Endodermal cell (in vitro differentiated cells): ENCODE measurements around the gene TEX48. TPM values are rescaled to one million over a fixed set of nuclear protein-coding genes. Genes with fewer than 3 reads are reported as not detected.

Source experiments
- DNase-seq: peaks from one replicate; pipeline ENCODE4 v3.0.0-alpha.2; 2017
- H3K27ac ChIP-seq: 2 replicates; pipeline ENCODE4 v1.5.1; 2013; ENCODE audit warnings: mild to moderate bottlenecking, low read depth, low read length, moderate library complexity
- H3K27me3 ChIP-seq: 2 replicates; pipeline ENCODE4 v1.6.1; 2013; ENCODE audit warnings: mild to moderate bottlenecking, low read length, moderate library complexity; ENCODE audit not compliant: insufficient read depth, control insufficient read depth, poor library complexity, severe bottlenecking
- H3K36me3 ChIP-seq: 2 replicates; pipeline ENCODE4 v1.7.0; 2013; ENCODE audit warnings: mild to moderate bottlenecking, low read length, moderate library complexity; ENCODE audit not compliant: control insufficient read depth, insufficient read depth
- H3K4me1 ChIP-seq: one replicate; pipeline ENCODE4 v1.7.0; 2013; ENCODE audit warnings: low read length; ENCODE audit not compliant: control insufficient read depth, insufficient read depth
- H3K4me3 ChIP-seq: 2 replicates; pipeline ENCODE4 v1.5.1; 2013; ENCODE audit warnings: mild to moderate bottlenecking, low read length, moderate library complexity
- H3K9ac ChIP-seq: 2 replicates; pipeline ENCODE4 v1.6.1; 2013; ENCODE audit warnings: mild to moderate bottlenecking, low read length, moderate library complexity; ENCODE audit not compliant: poor library complexity, severe bottlenecking; ENCODE audit errors: extremely low read depth
- H3K9me3 ChIP-seq: 2 replicates; pipeline ENCODE4 v1.6.1; 2013; ENCODE audit warnings: mild to moderate bottlenecking, low read length, moderate library complexity; ENCODE audit not compliant: control insufficient read depth
- H3K27ac Mint-ChIP-seq: 2 replicates; pipeline ENCODE4 v1.8.0; 2020; ENCODE audit warnings: mixed read lengths
- H3K27me3 Mint-ChIP-seq: 2 replicates; pipeline ENCODE4 v1.8.0; 2021; ENCODE audit warnings: mild to moderate bottlenecking, mixed read lengths; ENCODE audit not compliant: insufficient read depth
- H3K36me3 Mint-ChIP-seq: 2 replicates; pipeline ENCODE4 v1.8.0; 2020; ENCODE audit warnings: low read depth, mixed read lengths
- H3K4me1 Mint-ChIP-seq: 2 replicates; pipeline ENCODE4 v1.8.0; 2020; ENCODE audit warnings: mixed read lengths
- H3K4me3 Mint-ChIP-seq: 2 replicates; pipeline ENCODE4 v1.8.0; 2020; ENCODE audit warnings: mild to moderate bottlenecking, moderate library complexity, mixed read lengths
- H3K9me3 Mint-ChIP-seq: 2 replicates; pipeline ENCODE4 v1.8.0; 2020; ENCODE audit warnings: mild to moderate bottlenecking, mixed read lengths
- CTCF ChIP-seq: fragments of 200-600 bp; sonication (generic); conservative IDR thresholded peaks from 2 replicates; pipeline ENCODE4 v1.5.0; 2021; ENCODE audit warnings: antibody characterized with exemption, mild to moderate bottlenecking
- WGBS, 2 experiments: methylation state at CpG; one replicate each; pipeline versions ENCODE4 v1.1.5 to v1.1.7; 2013; ENCODE audit warnings: missing lambda C conversion rate in 2 of 2, mixed read lengths in 1 of 2; ENCODE audit not compliant: insufficient coverage in 1 of 2, insufficient read length in 1 of 2; 5-methylcytosine and 5-hydroxymethylcytosine counted together
- total RNA-seq, 2 donors: library from RNA; stranded (reverse); fragmentation: NEBNext Ultra II Directional in 1 of 2; extraction: Animal tissue kit (Norgen Biotek cat#: 25700) in 1 of 2; gene quantifications; 2 replicates in 1 of 2; 3 replicates in 1 of 2; pipeline ENCODE4 v1.2.1, GENCODE V29; 2021

The TEX48 gene
- total RNA-seq, 2 donors from 2014 or later = not detected

- Mint-ChIP-seq H3K9me3 (peaks cover 4% of the 10 kb centered on the region), H3K27ac (no peak overlapping the region), H3K27me3 (no peaks in the 10 kb centered on the region), H3K4me3 (no peak overlapping the region), H3K4me1 (no peaks in the 10 kb centered on the region), H3K36me3 (peaks cover 38% of the 10 kb centered on the region)
- TF ChIP-seq CTCF = no peak
- Histone ChIP-seq H3K27ac (no peak overlapping the region), H3K36me3 (peaks cover 19% of the 10 kb centered on the region), H3K9me3 (peaks cover 13% of the 10 kb centered on the region), H3K4me3 (no peak overlapping the region), H3K4me1 (no peaks in the 10 kb centered on the region), H3K27me3 (no peaks in the 10 kb centered on the region), H3K9ac (no peak overlapping the region)
- WGBS, 2 experiments = 94 to 95% methylated on average over 4 to 5 of the region's 5 CpGs
- no peak for DNase-seq
These were observed 38.1 kb downstream of the TEX48 start for GRCh38 chr9:114643896-114644295.

GRCh38 chr9:114643001-114643400 lies 39.0 kb downstream of the TEX48 start:
- H3K27me3 Mint-ChIP-seq = no peaks in the 10 kb centered on the region
- H3K9ac ChIP-seq = no peak overlapping the region
- no peak overlapping the region for H3K4me3 ChIP-seq
- WGBS, 2 experiments = 93 to 94% methylated on average over 8 of the region's 8 CpGs
- no peaks in the 10 kb centered on the region for H3K27me3 ChIP-seq
- H3K9me3 ChIP-seq = peaks cover 13% of the 10 kb centered on the region
- no peak for DNase-seq
- H3K4me3 Mint-ChIP-seq = no peak overlapping the region
- H3K4me1 ChIP-seq = no peaks in the 10 kb centered on the region
- peaks cover 19% of the 10 kb centered on the region for H3K36me3 ChIP-seq
- H3K4me1 Mint-ChIP-seq = no peaks in the 10 kb centered on the region
- H3K36me3 Mint-ChIP-seq = peaks cover 38% of the 10 kb centered on the region
- TF ChIP-seq CTCF = no peak
- no peak overlapping the region for H3K27ac Mint-ChIP-seq
- H3K9me3 Mint-ChIP-seq = peaks cover 4% of the 10 kb centered on the region
- no peak overlapping the region for H3K27ac ChIP-seq

GRCh38 chr9:114641967-114642366 lies 40.0 kb downstream of the TEX48 start:
- no peak overlapping the region for H3K9ac ChIP-seq
- peaks cover 6% of the 10 kb centered on the region for H3K9me3 ChIP-seq
- no peaks in the 10 kb centered on the region for H3K27me3 Mint-ChIP-seq
- H3K4me1 ChIP-seq = no peaks in the 10 kb centered on the region
- H3K36me3 ChIP-seq = peaks cover 16% of the 10 kb centered on the region
- no peaks in the 10 kb centered on the region for H3K9me3 Mint-ChIP-seq
- no peaks in the 10 kb centered on the region for H3K27me3 ChIP-seq
- H3K27ac ChIP-seq = no peak overlapping the region
- no peak for DNase-seq
- H3K27ac Mint-ChIP-seq = no peak overlapping the region
- WGBS, 2 experiments = 92 to 100% methylated on average over 1 of the region's 1 CpG
- no peak for TF ChIP-seq CTCF
- no peaks in the 10 kb centered on the region for H3K4me1 Mint-ChIP-seq
- peaks cover 36% of the 10 kb centered on the region for H3K36me3 Mint-ChIP-seq
- no peak overlapping the region for H3K4me3 ChIP-seq
- no peak overlapping the region for H3K4me3 Mint-ChIP-seq
